HG03439 (cell line): Measurements from ENCODE around the gene OVCH1.
"Not testable (repeated sequence)": the region's sequence is repeated elsewhere in the genome, so short reads cannot be mapped to it uniquely, and the experiment has no call there.

ENCODE experiments used
- ATAC-seq: cut with Tn5 transposase; IDR thresholded peaks from one replicate; pipeline ENCODE4 v1.9.1; 2021; ENCODE audit warnings: mild to moderate bottlenecking, moderate library complexity; ENCODE audit not compliant: unreplicated experiment

Gene OVCH1

DNA sequence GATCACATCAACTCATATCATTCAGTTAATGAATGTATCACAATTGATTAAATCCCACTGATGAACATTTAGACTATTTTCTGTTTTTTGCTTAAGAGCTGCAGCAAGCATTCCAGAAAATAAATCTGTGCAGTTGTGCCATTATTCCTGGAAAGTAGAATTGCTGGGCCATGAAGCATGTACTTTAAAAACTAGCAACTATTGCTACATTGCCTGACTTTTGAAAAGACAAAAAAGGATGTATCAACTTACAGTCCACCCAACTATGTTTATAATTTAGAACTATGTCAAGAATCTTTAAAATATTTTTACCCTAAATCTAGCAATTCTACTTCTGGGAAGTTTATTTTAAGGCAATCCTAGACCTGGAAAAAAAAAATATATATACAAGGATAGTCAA is 83.1 kb downstream of the OVCH1 start:
- no peak for ATAC-seq

DNA sequence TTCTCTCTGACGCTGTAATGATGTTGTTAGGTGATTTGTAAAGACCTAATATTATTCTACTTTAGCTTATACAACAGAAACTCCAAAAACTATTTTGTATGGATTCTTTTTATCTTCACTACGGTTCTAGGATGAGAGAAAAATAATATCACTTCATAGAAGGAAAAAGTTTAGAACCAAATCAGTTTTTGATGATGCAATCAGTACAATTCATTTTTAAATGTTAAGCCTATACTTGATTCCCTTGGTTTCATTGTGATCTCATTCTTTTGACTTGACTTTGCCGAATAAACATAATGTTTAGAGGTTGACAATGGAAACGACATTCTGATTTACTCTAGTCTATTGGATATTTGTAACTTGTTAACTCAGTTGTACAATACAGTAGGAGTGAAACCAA is 91.9 kb downstream of the OVCH1 start:
- ATAC-seq, result no peak

DNA sequence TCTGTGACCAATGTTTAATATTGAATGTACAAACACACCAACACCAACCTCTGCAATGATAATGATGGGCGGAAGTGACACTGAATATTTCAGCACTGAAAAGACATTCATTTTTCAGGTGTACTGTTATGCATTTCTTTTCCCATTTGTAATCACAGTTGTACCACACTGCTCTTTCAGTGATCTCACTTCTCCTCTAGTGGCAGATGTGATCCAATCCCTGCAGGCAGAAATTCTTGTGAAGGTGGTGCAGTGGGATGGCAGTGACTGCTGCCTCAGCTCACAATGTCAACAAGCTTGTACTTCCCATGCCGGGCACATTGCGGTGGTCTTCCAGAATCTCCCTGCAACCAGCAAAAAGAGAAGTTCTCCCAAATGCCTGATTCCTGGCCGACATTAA is 93.5 kb downstream of the OVCH1 start:
- no peak for ATAC-seq

DNA sequence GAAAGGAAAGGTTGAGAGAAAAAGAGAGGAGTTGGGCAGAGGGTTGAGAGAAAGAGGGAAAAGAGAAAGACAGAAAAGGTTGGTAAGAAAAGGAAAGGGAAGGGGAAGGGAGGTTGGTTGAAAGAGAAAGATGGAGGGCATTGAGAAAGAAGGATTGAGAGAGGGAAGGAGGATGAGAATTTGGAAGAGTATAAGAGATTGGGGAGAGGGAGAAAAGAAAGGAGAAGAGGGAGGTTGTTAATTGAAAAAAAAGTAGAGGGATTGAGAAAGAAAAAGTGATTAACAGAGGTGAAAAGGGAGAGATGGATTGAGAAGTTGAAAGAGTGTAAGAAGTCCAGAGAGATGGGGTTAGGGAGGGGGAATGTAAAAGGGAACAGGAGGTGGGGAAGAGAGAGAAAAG is 95.0 kb downstream of the OVCH1 start:
- ATAC-seq, result no peak

DNA sequence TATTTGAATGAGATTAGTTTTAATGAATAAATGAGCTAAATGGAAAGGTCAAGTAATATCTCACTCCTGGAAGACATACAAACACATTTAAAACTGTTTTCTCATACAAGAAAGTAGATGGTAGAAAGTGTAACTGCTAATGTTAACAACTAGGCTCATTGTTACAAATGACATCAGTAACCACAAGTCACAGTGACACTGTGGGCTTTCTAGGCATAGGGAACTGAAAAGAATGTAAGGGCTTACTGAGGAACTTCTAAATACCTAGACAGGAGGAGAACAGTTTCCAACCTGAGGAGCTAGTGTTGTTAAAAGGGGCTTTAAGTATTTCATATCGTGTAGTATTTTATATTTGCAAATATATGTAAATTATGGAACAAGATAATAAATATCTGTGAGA is 99.0 kb downstream of the OVCH1 start:
- no peak for ATAC-seq

DNA sequence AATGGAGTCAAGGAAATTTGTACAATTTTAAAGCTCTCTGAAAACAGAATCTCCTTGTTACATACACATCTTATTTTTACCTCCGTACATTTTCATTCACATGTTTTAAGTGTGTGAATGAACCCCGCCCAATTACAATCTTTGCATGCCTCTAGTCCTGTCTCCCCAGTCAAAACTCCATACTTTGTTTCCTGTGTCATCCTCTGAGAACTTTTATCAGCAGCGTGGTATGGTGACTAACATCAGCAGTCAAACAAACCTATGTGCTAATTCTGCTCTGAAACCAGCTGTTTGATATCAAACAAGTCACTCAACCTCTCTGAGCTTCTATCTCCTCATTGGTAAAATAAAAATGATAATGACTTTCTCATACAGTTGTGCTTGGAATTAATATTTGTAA is 100.7 kb downstream of the OVCH1 start:
- ATAC-seq, result no peak

DNA sequence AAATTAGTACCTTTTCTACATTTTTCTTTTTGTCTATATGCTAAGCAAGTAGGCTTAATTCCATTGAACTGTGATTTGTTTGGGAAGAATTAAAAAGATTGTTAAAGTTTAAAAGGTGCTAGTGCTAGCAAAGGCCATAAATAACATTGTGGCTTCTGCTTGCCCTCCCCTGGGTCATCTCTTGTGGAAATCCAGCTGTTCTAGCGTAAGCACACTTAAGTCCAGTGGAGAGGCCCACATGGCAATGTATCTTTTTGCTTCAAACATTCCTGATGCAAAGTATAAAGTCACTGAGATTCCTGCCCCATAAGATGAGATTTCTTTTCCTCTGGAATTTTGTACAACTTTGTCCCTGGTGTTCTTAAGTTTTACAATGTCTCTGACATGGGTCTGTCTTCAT is 102.1 kb downstream of the OVCH1 start:
- no peak for ATAC-seq

DNA sequence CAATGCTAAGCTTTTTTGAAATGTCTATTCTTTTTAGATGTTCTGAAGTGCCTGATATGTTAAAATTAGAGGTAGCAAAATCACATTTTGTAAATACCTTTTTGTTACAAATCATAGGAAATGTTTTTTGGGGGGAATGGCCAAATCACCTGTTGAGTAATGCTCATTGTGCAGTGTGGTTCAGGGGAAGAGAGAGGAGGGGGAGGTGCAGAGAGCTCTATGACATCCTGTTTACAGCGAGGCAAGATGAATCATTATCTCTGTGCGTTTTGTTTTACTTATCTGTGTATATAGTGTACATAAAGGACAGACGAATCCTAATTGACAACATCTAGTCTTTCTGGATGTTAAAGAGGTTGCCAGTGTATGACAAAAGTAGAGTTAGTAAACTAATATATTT is 107.1 kb downstream of the OVCH1 start:
- ATAC-seq, result not testable (repeated sequence)

DNA sequence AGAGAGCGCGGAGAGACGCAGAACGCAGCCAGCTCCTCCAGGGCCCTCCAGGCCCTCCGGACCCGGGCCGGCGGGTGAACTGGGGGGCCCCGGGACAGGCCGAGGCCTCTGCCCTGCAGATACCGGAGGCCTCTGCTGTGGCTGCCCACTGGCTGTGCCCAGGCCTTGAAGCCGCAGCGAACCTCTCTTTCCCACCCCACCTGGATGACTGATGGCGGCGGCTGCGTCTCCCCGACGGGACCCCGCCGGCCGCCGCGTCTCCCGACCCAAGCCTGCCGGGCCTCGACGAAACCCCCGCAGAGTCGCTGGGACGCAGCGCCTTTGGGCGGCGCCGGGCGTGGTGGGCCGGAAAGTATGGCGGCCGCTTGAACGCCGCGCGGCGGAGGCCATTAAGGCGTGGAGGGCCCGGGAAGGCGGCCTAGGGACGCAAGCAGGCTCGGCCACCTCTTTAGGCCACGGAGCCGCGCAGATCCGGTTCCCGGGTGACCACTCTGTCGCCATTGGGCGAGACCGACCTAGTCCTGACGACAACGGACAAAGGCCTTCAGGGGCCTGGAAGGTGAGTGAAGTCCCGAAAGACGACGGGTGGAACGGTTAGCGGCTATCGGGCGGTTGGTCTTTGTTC is 108.1 kb downstream of the OVCH1 start:
- no peak for ATAC-seq

DNA sequence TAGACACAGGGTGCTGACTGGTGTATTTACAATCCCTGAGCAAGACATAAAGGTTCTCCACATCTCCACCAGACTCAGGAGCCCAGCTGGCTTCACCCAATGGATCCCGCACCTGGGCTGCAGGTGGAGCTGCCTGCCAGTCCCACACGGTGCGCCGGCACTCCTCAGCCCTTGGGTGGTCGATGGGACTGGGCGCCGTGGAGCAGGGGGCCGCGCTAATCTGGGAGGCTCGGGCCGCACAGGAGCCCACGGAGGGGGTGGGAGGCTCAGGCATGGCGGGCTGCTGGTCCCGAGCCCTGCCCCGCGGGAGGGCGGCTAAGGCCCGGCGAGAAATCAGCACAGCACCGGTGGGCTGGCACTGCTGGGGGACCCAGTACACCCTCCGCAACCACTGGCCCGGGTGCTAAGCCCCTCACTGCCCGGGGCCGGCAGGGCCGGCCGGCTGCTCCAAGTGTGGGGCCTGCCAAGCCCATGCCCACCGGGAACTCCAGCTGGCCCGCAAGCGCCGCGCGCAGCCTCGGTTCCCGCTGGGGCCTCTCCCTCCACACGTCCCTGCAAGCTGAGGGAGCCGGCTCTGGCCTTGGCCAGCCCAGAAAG is 111.3 kb downstream of the OVCH1 start:
- not testable (repeated sequence) for ATAC-seq

DNA sequence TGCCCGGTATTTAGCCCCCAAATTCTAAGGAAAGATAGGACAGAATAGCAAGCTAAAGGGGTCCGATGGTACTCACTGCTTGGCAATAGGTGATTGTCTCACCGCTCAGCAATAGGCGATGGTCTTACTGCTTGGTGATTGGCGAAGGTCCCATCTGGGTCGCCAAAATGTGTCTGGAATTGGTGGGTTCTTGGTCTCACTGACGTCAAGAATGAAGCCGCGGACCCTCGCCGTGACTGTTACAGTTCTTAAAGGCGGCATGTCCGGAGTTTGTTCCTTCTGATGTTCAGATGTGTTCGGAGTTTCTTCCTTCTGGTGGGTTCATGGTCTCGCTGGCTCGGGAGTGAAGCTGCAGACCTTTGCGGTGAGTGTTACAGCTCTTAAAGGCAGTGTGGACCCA is 112.3 kb downstream of the OVCH1 start:
- ATAC-seq, result not testable (repeated sequence)

DNA sequence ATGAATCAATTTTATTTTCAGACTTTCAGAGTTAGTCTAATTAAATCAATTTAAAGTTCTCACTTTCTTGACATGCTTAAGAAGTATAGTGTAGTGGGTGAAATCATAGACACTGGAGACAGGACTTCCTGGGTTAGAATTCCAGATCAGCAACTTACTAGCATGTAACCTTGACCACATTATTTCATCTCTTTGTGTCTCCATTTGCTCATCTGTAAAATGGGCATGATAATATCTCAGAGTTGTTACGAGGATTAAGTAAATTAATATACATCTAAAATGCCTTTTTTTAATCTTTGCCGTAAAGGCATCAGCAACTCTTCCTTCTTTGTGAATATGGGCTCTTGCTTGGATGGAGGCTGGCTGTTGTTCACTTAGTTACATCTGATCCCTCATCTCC is 115.2 kb downstream of the OVCH1 start:
- no peak for ATAC-seq

DNA sequence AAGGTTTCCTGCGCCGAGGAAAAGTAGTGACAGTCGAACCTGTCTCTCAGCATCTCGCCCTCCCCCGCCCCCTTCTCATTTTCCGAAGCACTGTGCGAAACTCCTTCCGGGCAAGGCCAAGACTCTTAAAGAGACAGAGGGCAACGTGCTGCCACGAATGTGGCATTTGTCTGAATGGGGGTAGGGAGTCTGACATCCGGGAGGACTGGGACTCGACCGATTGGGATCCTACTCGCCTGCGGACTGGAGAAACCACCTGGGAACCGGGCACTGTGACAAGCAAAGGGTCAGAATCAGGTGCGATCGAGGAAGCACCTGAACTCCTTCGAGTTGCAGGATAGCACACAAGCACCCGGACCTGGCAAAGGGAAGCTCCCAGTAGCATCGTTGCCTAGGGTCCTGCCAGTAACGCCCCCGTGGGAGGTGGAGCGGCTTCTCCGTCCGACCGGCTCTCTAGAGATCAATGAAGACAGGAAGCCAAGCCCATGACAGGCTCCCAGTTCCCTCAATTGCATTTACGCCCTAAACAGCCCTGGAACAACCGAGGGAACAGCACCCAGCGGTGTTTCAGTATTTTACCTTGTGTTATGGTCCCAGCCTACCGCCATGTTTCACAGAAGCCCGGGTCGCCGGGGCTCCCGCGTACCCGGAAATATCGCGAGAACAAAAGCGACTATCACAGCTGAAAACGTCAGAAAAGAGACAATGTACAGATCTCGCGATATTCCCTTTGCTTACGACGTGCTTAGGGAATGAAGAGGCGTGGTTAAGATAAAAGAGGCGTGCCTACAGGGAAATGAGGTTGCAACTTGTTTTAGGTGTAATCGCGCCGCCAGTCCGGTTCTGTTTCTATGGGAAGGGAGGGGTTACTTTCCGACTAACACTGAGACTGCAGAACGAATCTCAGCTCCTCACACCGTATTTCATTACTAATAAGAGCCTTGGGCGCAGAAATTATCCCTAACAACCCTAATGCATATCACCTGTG is 116.7 kb downstream of the OVCH1 start, which contains the start of gene ERGIC2:
Gene ERGIC2 (minus strand): TSS at position 637 of the 988 bp plus-strand sequence. CDS start 9,539 bp downstream, outside the sequence.
- peak; percentile 99 for ATAC-seq
